Measurements from ENCODE around the gene LAGE3. TPM values are rescaled to one million over a fixed set of nuclear protein-coding genes. Genes with fewer than 3 reads are reported as not detected.
A peak's percentile ranks its signal among the peaks of the same experiment; 100 is the strongest.

Gene LAGE3
- total RNA-seq, 4 donors from 2014 or later: 8.0 to 44.4 (median 28.6) TPM

- TF ChIP-seq EP300 (IDR thresholded peaks at IDR 0.05): no peak
- TF ChIP-seq POLR2A (IDR thresholded peaks at IDR 0.05): no peak
- Histone ChIP-seq H3K9me3 (no peaks in the 10 kb centered on the region), H3K36me3 (peaks cover 32% of the 10 kb centered on the region), H3K27me3 (no peaks in the 10 kb centered on the region), H3K27ac (no peak overlapping the region), H3K4me3 (peak overlapping the region; percentile 62), H3K4me1 (peaks cover 20% of the 10 kb centered on the region)
- no peak for DNase-seq (ENCODE audit: low spot score in 2 of 2)
- 60% methylated on average over 2 of the region's 26 CpGs for WGBS
Observed at GRCh38 chrX:154460326-154460725, 18.8 kb downstream of the LAGE3 start.

- H3K27ac ChIP-seq: no peak overlapping the region
- H3K27me3 ChIP-seq: no peaks in the 10 kb centered on the region
- peaks cover 28% of the 10 kb centered on the region for H3K36me3 ChIP-seq
- DNase-seq (ENCODE audit: low spot score in 2 of 2): no peak
- TF ChIP-seq POLR2AphosphoS5 (IDR thresholded peaks at IDR 0.05): no peak
- no peak for TF ChIP-seq EP300 (IDR thresholded peaks at IDR 0.05)
- TF ChIP-seq POLR2A (IDR thresholded peaks at IDR 0.05): no peak
- TF ChIP-seq CTCF (IDR thresholded peaks at IDR 0.05): no peak
- WGBS: 59% methylated on average over 8 of the region's 14 CpGs
- H3K4me1 ChIP-seq: peaks cover 20% of the 10 kb centered on the region
- no peaks in the 10 kb centered on the region for H3K9me3 ChIP-seq
- H3K4me3 ChIP-seq: peak overlapping the region; percentile 62
Observed at GRCh38 chrX:154459832-154460231, 19.2 kb downstream of the LAGE3 start.

- DNase-seq (ENCODE audit: low spot score in 2 of 2): no peak
- TF ChIP-seq EP300 (IDR thresholded peaks at IDR 0.05) (no peak), POLR2AphosphoS5 (IDR thresholded peaks at IDR 0.05) (no peak), CTCF (IDR thresholded peaks at IDR 0.05) (no peak), POLR2A (IDR thresholded peaks at IDR 0.05) (no peak)
- H3K27me3 ChIP-seq: no peaks in the 10 kb centered on the region
- WGBS: 32% methylated on average over 8 of the region's 15 CpGs
- H3K27ac ChIP-seq: no peak overlapping the region
- H3K9me3 ChIP-seq: no peaks in the 10 kb centered on the region
- H3K36me3 ChIP-seq: peaks cover 22% of the 10 kb centered on the region
- peak overlapping the region; percentile 62 for H3K4me3 ChIP-seq
- H3K4me1 ChIP-seq: peaks cover 20% of the 10 kb centered on the region
Observed at GRCh38 chrX:154458954-154459778, 19.9 kb downstream of the LAGE3 start.

- no peaks in the 10 kb centered on the region for H3K9me3 ChIP-seq
- peaks cover 20% of the 10 kb centered on the region for H3K4me1 ChIP-seq
- no peaks in the 10 kb centered on the region for H3K27me3 ChIP-seq
- peak within 1 kb of the TSS; percentile 62 for H3K4me3 ChIP-seq
- DNase-seq (ENCODE audit: low spot score in 2 of 2): no peak
- peak within 1 kb of the TSS; percentile 34 for H3K27ac ChIP-seq
- peak in 1 of 2 donors; percentile 71 for TF ChIP-seq POLR2A (IDR thresholded peaks at IDR 0.05)
- no peak for TF ChIP-seq EP300 (IDR thresholded peaks at IDR 0.05)
- peaks cover 15% of the 10 kb centered on the region for H3K36me3 ChIP-seq
- 52% methylated on average over 43 of the region's 88 CpGs for WGBS
Observed at GRCh38 chrX:154458116-154458953, 20.7 kb downstream of the LAGE3 start, which contains the start of gene PLXNA3. TSS of gene PLXNA3 (plus strand) at chrX:154458281. CDS start at chrX:154460184, 1,903 bp downstream.

- Histone ChIP-seq H3K4me3 (peak overlapping the region; percentile 62), H3K36me3 (peaks cover 13% of the 10 kb centered on the region), H3K27ac (peak overlapping the region; percentile 34), H3K4me1 (peaks cover 20% of the 10 kb centered on the region), H3K27me3 (no peaks in the 10 kb centered on the region), H3K9me3 (no peaks in the 10 kb centered on the region)
- whole genome bisulfite sequencing: 34% methylated on average over 36 of the region's 65 CpGs
- TF ChIP-seq EP300 (IDR thresholded peaks at IDR 0.05) (no peak), CTCF (IDR thresholded peaks at IDR 0.05) (no peak), POLR2A (IDR thresholded peaks at IDR 0.05) (no peak)
- DNase-seq (ENCODE audit: low spot score in 2 of 2): no peak
Observed at GRCh38 chrX:154457491-154458115, 21.5 kb downstream of the LAGE3 start.

All from suprapubic skin (tissue), 4 donors.